ENCODE measurements around the gene PPTC7.
"Not testable (repeated sequence)": the region's sequence is repeated elsewhere in the genome, so short reads cannot be mapped to it uniquely, and the experiment has no call there.

The PPTC7 gene

GRCh38 chr12:110545812-110546211, 37.3 kb downstream of the PPTC7 start (continued):
- TF ChIP-seq ELK4 (IDR thresholded peaks at IDR 0.05; ENCODE audit: borderline replicate concordance, low read depth, low read length) (no peak), ZNF37A (tag by site-specific recombination; IDR thresholded peaks at IDR 0.05) (no peak), ZNF266 (tag by site-specific recombination; IDR thresholded peaks at IDR 0.05; ENCODE audit: low read depth) (no peak), ZNF747 (tag by site-specific recombination; IDR thresholded peaks at IDR 0.05) (no peak), ZNF133 (tag by site-specific recombination; IDR thresholded peaks at IDR 0.05) (no peak), PRDM1 (tag by site-specific recombination; IDR thresholded peaks at IDR 0.05) (no peak), SCRT2 (tag by site-specific recombination; IDR thresholded peaks at IDR 0.05) (peak; percentile 22)

GRCh38 chr12:110545259-110545658, 37.9 kb downstream of the PPTC7 start:
- H3K27ac ChIP-seq (ENCODE audit: extremely low read depth, low read depth, low read length); POLR2A ChIA-PET: not testable (repeated sequence)
- CTCF ChIA-PET, result interaction anchor here (1.1 kb wide), 1 partner anchor 11 kb away, joined by 3 read pairs; no protein-coding TSS in a partner anchor

GRCh38 chr12:110543965-110544364, 39.2 kb downstream of the PPTC7 start:
- TF ChIP-seq PRDM1 (tag by site-specific recombination; IDR thresholded peaks at IDR 0.05), result peak; percentile 94
- no peak for TF ChIP-seq ZXDB (tag by site-specific recombination; IDR thresholded peaks at IDR 0.05)
- TF ChIP-seq ZNF24 (tag by site-specific recombination; IDR thresholded peaks at IDR 0.05), result 0 out of 2 replicates have a peak, but pooled peaks have one; percentile 2
- TF ChIP-seq KLF16 (tag by site-specific recombination; IDR thresholded peaks at IDR 0.05), result 0 out of 2 replicates have a peak, but pooled peaks have one; percentile 10
- TF ChIP-seq ZNF670 (tag by site-specific recombination; IDR thresholded peaks at IDR 0.05; ENCODE audit: low read depth), result no peak
- POLR2A ChIA-PET, result no interaction called here
- CTCF ChIA-PET, result interaction anchor here (0.6 to 0.7 kb wide), 2 partner anchors 8 to 25 kb away, joined by 3 read pairs; no protein-coding TSS in a partner anchor
- Histone ChIP-seq H3K36me3 (ENCODE audit: control insufficient read depth in 2 of 2, insufficient read depth in 1 of 2, low read length in 2 of 2) (peaks cover 0 to 12% of the 10 kb centered on the region in 2 experiments; a peak in 2 of 3 replicates), H3K4me3 (ENCODE audit: low read depth, low read length) (no peak overlapping the region), H3K9me3 (ENCODE audit: control insufficient read depth, insufficient read depth, low read depth, low read length) (no peaks in the 10 kb centered on the region), H3K27ac (ENCODE audit: extremely low read depth, low read depth, low read length) (peak overlapping the region; percentile 65), H3K4me1 (ENCODE audit: control insufficient read depth, insufficient read depth, low read length) (peaks cover 30% of the 10 kb centered on the region)

More at GRCh38 chr12:110545259-110545658, 37.9 kb downstream of the PPTC7 start:
- Histone ChIP-seq H3K36me3 (ENCODE audit: control insufficient read depth in 2 of 2, insufficient read depth in 1 of 2, low read length in 2 of 2) (peaks cover 0 to 11% of the 10 kb centered on the region in 2 experiments; a peak in 2 of 3 replicates), H3K4me1 (ENCODE audit: control insufficient read depth, insufficient read depth, low read length) (peaks cover 29% of the 10 kb centered on the region)
- not testable (repeated sequence) for H3K9me3 ChIP-seq (ENCODE audit: control insufficient read depth, insufficient read depth, low read depth, low read length); H3K4me3 ChIP-seq (ENCODE audit: low read depth, low read length)
- peak; percentile 43; the same call in 1 of the 2 replicates for TF ChIP-seq ZBTB20 (tag by site-specific recombination; IDR thresholded peaks at IDR 0.05)
- peak; percentile 29; the same call in 1 of the 2 replicates for TF ChIP-seq ZNF600 (tag by site-specific recombination; IDR thresholded peaks at IDR 0.05)
- peak; percentile 48; the same call in 1 of the 2 replicates for TF ChIP-seq PRDM6 (tag by site-specific recombination; IDR thresholded peaks at IDR 0.05)

GRCh38 chr12:110543252-110543959, 39.7 kb downstream of the PPTC7 start:
- ChIA-PET CTCF (interaction anchor here (0.7 kb wide), 1 partner anchor 24 kb away, joined by 3 read pairs; no protein-coding TSS in a partner anchor), POLR2A (no interaction called here)
- H3K27ac ChIP-seq (ENCODE audit: extremely low read depth, low read depth, low read length), result peak overlapping the region; percentile 65
- H3K36me3 ChIP-seq (ENCODE audit: control insufficient read depth in 2 of 2, insufficient read depth in 1 of 2, low read length in 2 of 2), result peaks cover 0 to 14% of the 10 kb centered on the region in 2 experiments; a peak in 2 of 3 replicates
- H3K4me1 ChIP-seq (ENCODE audit: control insufficient read depth, insufficient read depth, low read length), result peaks cover 33% of the 10 kb centered on the region
- H3K9me3 ChIP-seq (ENCODE audit: control insufficient read depth, insufficient read depth, low read depth, low read length), result no peaks in the 10 kb centered on the region
- no peak overlapping the region for H3K4me3 ChIP-seq (ENCODE audit: low read depth, low read length)
- TF ChIP-seq AEBP2 (tag by site-specific recombination; IDR thresholded peaks at IDR 0.05; ENCODE audit: borderline replicate concordance) (no peak), ZNF214 (tag by site-specific recombination; IDR thresholded peaks at IDR 0.05; ENCODE audit: borderline replicate concordance) (no peak), ZNF37A (tag by site-specific recombination; IDR thresholded peaks at IDR 0.05) (no peak), SETDB1 (IDR thresholded peaks at IDR 0.05; ENCODE audit: insufficient read length, low read length) (no peak), SP3 (tag by site-specific recombination; IDR thresholded peaks at IDR 0.05) (no peak), ZFHX2 (tag by site-specific recombination; conservative IDR thresholded peaks at IDR 0.05) (no peak), ZNF398 (tag by site-specific recombination; IDR thresholded peaks at IDR 0.05) (no peak), ZNF677 (tag by site-specific recombination; IDR thresholded peaks at IDR 0.05) (no peak), ZNF580 (tag by site-specific recombination; IDR thresholded peaks at IDR 0.05) (peak; percentile 27), ZNF585B (tag by site-specific recombination; IDR thresholded peaks at IDR 0.05) (no peak)
